ELF-1 (cell line): ENCODE data around the gene TNFSF9.
"Not testable (repeated sequence)": the region's sequence is repeated elsewhere in the genome, so short reads cannot be mapped to it uniquely, and the experiment has no call there.

ENCODE experiments used
- DNase-seq: peaks from one replicate; pipeline ENCODE4 v3.0.0-alpha.2; 2016; ENCODE audit warnings: low read depth, low spot score

Gene TNFSF9

DNA sequence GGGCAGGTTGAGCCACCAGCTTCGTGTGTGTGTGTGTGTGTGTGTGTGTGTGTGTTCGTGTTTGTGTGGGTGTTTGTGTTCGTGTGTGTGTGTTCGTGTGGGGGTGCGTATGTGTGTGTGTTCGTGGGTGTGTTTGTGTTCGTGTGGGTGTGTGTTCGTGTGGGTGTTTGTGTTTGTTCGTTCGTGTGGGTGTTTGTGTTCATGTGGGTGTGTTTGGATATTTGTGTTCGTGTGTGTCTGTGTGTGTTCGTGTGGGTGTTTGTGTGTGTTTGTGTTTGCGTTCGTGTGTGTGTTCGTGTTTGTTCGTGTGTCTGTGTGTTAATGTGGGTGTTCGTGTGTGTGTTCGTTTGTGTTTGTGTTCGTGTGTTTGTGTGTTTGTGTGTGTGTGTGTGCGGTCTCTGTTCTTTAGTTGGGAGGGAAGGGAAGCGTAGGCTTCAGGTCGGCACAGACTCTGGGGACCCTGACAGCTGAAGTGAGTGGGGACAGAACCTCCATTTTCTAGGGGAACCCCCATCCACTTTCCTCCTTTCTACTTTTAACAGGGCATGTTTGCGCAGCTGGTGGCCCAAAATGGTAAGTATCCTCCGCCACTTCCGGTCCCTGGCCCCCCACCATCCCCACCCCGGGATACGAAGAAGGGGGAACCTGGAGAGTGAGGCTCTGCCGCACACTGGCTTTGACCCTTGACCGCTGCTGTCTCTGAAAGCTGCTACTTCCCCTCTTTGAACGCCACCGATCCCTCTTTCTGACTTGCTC, 1.6 kb downstream of the TNFSF9 start:
- DNase-seq: no peak

- DNase-seq: no peak
Measured at GRCh38 chr19:6533000-6533328, 2.1 kb downstream of the TNFSF9 start.

GRCh38 chr19:6533746-6534418, 3.1 kb downstream of the TNFSF9 start:
- no peak for DNase-seq

DNA sequence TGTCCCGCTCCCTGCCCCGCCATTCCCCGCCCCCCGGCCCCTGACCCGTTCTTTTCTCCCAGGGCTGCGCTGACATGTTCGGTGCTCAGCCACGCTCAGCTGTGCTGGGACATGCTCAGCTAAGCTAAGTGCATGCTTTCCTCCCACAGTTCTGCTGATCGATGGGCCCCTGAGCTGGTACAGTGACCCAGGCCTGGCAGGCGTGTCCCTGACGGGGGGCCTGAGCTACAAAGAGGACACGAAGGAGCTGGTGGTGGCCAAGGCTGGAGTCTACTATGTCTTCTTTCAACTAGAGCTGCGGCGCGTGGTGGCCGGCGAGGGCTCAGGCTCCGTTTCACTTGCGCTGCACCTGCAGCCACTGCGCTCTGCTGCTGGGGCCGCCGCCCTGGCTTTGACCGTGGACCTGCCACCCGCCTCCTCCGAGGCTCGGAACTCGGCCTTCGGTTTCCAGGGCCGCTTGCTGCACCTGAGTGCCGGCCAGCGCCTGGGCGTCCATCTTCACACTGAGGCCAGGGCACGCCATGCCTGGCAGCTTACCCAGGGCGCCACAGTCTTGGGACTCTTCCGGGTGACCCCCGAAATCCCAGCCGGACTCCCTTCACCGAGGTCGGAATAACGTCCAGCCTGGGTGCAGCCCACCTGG, 3.7 kb downstream of the TNFSF9 start:
- no peak for DNase-seq

DNA sequence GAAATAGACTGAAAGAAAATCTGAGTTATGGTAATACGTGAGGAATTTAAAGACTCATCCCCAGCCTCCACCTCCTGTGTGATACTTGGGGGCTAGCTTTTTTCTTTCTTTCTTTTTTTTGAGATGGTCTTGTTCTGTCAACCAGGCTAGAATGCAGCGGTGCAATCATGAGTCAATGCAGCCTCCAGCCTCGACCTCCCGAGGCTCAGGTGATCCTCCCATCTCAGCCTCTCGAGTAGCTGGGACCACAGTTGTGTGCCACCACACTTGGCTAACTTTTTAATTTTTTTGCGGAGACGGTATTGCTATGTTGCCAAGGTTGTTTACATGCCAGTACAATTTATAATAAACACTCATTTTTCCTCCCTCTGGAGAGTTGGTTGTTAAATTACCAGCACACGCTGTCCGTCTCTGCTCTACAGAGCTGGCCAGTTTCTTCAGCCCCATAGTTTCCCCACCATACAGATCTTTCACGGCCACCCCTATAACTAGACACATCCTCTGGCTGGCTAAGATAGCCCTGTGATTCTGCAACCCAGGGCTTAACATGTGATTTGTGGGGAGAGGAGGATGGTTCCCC, 4.8 kb downstream of the TNFSF9 start:
- DNase-seq: no peak

GRCh38 chr19:6539514-6539913, 8.7 kb downstream of the TNFSF9 start:
- DNase-seq: no peak

- DNase-seq: no peak
Measured at GRCh38 chr19:6540918-6541689, 10.3 kb downstream of the TNFSF9 start.

- no peak for DNase-seq
Measured at GRCh38 chr19:6543866-6544347, 13.1 kb downstream of the TNFSF9 start.

DNA sequence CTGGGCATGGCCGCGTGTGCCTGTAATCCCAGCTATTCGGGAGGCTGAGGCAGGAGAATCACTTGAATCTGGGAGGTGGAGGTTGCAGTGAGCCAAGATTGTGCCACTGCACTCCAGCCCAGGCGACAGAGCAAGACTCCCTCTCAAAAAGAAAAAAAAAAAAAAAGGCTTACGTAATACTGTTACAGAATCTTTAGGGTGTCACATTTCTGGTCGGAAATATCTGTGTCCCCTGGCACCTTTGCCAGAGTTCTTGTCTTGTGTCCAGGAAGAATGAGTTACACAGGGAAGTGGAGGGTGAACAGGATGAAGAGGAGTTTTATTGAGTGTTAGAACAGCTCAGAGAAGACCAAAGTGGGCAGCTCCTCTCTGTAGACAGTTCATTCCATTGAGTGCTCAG, 19.9 kb downstream of the TNFSF9 start:
- not testable (repeated sequence) for DNase-seq

GRCh38 chr19:6551091-6551490, 20.3 kb downstream of the TNFSF9 start:
- DNase-seq: no peak

GRCh38 chr19:6551607-6552450, 21.0 kb downstream of the TNFSF9 start:
- no peak for DNase-seq

DNA sequence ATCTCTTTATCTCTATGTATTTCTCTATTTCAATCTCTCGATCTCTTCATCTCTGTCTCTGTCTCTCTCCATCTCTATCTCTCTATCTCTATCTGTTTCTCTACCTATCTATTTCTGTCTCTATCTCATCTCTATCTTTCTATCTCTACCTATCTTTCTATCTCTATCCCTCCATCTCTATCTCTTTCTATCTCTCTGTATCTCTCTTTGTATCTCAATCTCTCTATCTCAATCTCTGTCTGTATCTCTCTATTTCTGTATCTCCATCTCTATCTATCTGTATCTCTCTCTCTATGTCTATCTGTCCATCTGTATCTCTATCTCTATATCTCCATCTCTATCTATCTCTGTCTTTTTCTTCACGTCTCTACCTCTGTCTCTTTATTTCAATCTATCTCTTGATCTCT, 25.2 kb downstream of the TNFSF9 start:
- no peak for DNase-seq

DNA sequence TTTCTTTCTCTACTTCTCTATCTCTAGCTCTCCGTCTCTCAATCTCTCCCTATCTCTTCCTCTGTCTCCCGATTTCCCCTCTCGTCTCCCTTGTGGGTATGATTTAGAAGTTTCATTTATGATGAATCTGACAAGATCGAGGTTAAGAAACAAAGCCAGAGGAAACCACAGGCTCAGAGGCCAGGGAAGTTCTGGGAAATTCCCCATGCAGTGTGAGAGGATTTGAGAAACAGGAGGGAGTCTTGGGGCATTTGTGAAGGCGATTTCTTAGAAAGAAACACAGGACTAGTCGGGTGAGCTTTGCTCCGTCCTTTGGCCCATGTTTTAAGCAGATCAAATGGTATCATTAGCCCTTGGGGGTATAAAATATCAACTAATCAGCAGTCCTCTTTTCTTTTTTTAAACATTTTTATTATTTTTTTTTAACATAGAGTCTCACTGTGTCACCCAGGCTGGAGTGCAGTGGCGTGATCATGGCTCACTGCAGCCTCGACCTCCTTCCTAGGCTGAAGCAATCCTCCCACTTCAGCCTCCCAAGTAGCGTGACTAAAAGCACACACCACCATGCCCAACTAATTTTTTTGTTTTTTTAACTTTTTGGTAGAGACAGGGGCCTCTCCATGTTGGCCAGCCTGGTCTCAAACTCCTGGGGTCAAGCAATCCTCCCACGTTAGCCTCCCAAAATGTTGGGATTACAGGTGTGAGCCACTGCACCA, 25.8 kb downstream of the TNFSF9 start:
- no peak for DNase-seq

- DNase-seq: not testable (repeated sequence)
Measured at GRCh38 chr19:6562437-6562836, 31.6 kb downstream of the TNFSF9 start.

- DNase-seq: no peak
Measured at GRCh38 chr19:6564393-6564792, 33.6 kb downstream of the TNFSF9 start.

GRCh38 chr19:6566727-6567126, 35.9 kb downstream of the TNFSF9 start:
- not testable (repeated sequence) for DNase-seq

GRCh38 chr19:6568010-6568526, 37.2 kb downstream of the TNFSF9 start:
- no peak for DNase-seq

DNA sequence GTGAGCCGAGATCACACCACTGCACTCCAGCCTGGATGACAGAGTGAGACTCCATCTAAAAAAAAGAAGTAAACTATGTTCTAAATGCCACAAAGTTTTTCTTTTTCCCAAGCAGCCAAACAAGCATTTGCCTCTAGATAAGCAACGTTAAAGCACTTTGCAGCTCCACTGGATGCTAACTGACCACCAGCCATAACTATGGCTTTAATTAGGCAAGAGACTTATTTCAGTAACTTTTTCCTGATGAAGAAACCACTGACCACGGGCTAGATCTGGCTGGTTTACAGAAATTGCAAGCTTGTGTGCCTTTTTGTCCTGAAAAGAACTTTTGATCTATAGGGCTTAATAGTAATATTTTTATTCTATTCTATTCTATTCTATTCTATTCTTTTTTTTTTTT, 38.0 kb downstream of the TNFSF9 start:
- DNase-seq: no peak

GRCh38 chr19:6570764-6571163, 39.9 kb downstream of the TNFSF9 start:
- no peak for DNase-seq

DNA sequence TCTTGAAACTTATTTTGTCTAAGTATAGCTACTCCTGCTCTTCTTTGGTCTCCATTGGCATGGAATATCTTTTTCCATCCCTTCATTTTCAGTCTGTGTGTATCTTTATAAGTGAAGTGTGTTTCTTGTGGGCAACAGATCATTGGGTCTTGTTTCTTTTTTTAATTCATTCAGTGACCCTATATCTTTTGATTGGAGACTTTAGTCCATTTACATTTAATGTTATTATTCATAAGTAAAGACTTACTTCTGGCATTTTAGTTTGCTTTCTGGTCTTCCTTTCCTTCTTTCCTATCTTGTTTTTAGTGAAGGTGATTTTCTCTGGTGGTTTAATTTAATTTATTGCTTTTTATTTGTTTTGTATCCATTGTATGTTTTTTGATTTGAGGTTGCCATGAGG, 40.3 kb downstream of the TNFSF9 start:
- no peak for DNase-seq
